ENCODE data around the gene ZFAND2A.

- TF ChIP-seq CTCF (IDR thresholded peaks at IDR 0.05) (no peak), EZH2 (IDR thresholded peaks at IDR 0.05) (no peak), EZH2phosphoT487 (IDR thresholded peaks at IDR 0.05) (no peak)
Measured at GRCh38 chr7:1106063-1106792, 53.8 kb downstream of the ZFAND2A start.

All from neural progenitor cell (in vitro differentiated cells).